H1 (cell line): ENCODE measurements around the gene NFKB1. TPM values are rescaled to one million over a fixed set of nuclear protein-coding genes. Genes with fewer than 3 reads are reported as not detected.
A peak's percentile ranks its signal among the peaks of the same experiment; 100 is the strongest.

Source experiments
- CTCF ChIA-PET: fragments of 300-600 bp; sonication (Branson Sonifier 250); formaldehyde crosslinking; loops from one replicate; lab custom pipeline; 2021; ENCODE audit not compliant: partially characterized antibody; lab: Charles Lee
- POLR2A ChIA-PET: fragments of 300-600 bp; sonication (Branson Sonifier 250); formaldehyde crosslinking; loops from one replicate; lab custom pipeline; 2021; ENCODE audit warnings: inconsistent platforms; ENCODE audit not compliant: partially characterized antibody; lab: Charles Lee
- DNase-seq, 2 experiments: peaks; one replicate each; pipeline versions ENCODE4 v3.0.0 to v3.0.0-alpha.2; 2010 to 2022; ENCODE audit warnings: low spot score in 2 of 2, low read depth in 1 of 2, mixed read lengths in 1 of 2
- FAIRE-seq: peaks from 2 replicates; lab custom pipeline; 2011; peaks lifted over from hg19 to GRCh38; lab: Jason Lieb, UNC
- H2AFZ ChIP-seq: 2 replicates; pipeline ENCODE4 v1.8.1; 2012; ENCODE audit warnings: low read length, inconsistent platforms
- H2AK5ac ChIP-seq: 2 replicates; pipeline ENCODE4 v1.6.1; 2013; ENCODE audit warnings: low read depth, low read length
- H2BK120ac ChIP-seq: replicated peaks from 2 replicates; pipeline ENCODE3; 2013; ENCODE audit warnings: low read depth, low read length, inconsistent platforms
- H2BK12ac ChIP-seq: 2 replicates; pipeline ENCODE4 v1.6.1; 2013; ENCODE audit warnings: low read depth, low read length
- H2BK15ac ChIP-seq: 2 replicates; pipeline ENCODE4 v1.6.1; 2013; ENCODE audit warnings: low read length
- H2BK20ac ChIP-seq: 2 replicates; pipeline ENCODE4 v1.6.1; 2013; ENCODE audit warnings: low read length
- H2BK5ac ChIP-seq: 2 replicates; pipeline ENCODE4 v1.6.1; 2013; ENCODE audit warnings: low read depth, low read length
- H3K14ac ChIP-seq: 2 replicates; pipeline ENCODE4 v1.6.1; 2013; ENCODE audit warnings: inconsistent platforms; ENCODE audit not compliant: insufficient read length
- H3K18ac ChIP-seq: 2 replicates; pipeline ENCODE4 v1.6.1; 2013; ENCODE audit warnings: low read length; ENCODE audit errors: extremely low read depth
- H3K23ac ChIP-seq: 2 replicates; pipeline ENCODE4 v1.6.1; 2013; ENCODE audit warnings: inconsistent platforms; ENCODE audit not compliant: insufficient read length
- H3K23me2 ChIP-seq: 2 replicates; pipeline ENCODE4 v1.6.1; 2013; ENCODE audit warnings: low read depth, low read length
- H3K27ac ChIP-seq: 2 replicates; pipeline ENCODE4 v1.6.1; 2011; ENCODE audit warnings: low read depth, low read length, inconsistent platforms
- H3K27me3 ChIP-seq, 4 experiments: replicated peaks in 1 of 4; 1 replicate in 1 of 4; 2 replicates in 3 of 4; pipeline versions ENCODE4 v1.6.1 to v1.8.1; 2011 to 2013; ENCODE audit warnings: low read length in 3 of 4, mild to moderate bottlenecking in 3 of 4, inconsistent platforms in 2 of 4, mixed read lengths in 2 of 4, moderate library complexity in 1 of 4; ENCODE audit not compliant: control insufficient read depth in 3 of 4, insufficient read depth in 3 of 4; ENCODE audit errors: extremely low read depth in 1 of 4
- H3K36me3 ChIP-seq, 4 experiments: 2 replicates each; pipeline versions ENCODE4 v1.6.1 to v1.8.1; 2011 to 2013; ENCODE audit warnings: mild to moderate bottlenecking in 4 of 4, low read length in 3 of 4, moderate library complexity in 2 of 4, control low read depth in 1 of 4, inconsistent platforms in 1 of 4; ENCODE audit not compliant: insufficient read depth in 4 of 4, control insufficient read depth in 2 of 4
- H3K4ac ChIP-seq: replicated peaks from 2 replicates; pipeline ENCODE3; 2013; ENCODE audit warnings: low read length, low read depth, mixed read lengths, inconsistent platforms; ENCODE audit not compliant: insufficient read length
- H3K4me1 ChIP-seq, 4 experiments: replicated peaks in 1 of 4; 1 replicate in 1 of 4; 2 replicates in 3 of 4; pipeline versions ENCODE4 v1.6.1 to v1.8.1; 2011 to 2013; ENCODE audit warnings: low read length in 3 of 4, inconsistent platforms in 2 of 4, mixed read lengths in 1 of 4; ENCODE audit not compliant: insufficient read depth in 4 of 4, control insufficient read depth in 3 of 4
- H3K4me2 ChIP-seq, 2 experiments: 2 replicates each; pipeline versions ENCODE4 v1.6.1 to v1.8.1; 2011 to 2013; ENCODE audit warnings: low read depth in 2 of 2, low read length in 2 of 2, control low read depth in 1 of 2, inconsistent platforms in 1 of 2, mild to moderate bottlenecking in 1 of 2; ENCODE audit not compliant: insufficient read depth in 1 of 2
- H3K4me3 ChIP-seq, 4 experiments: fragments of 200-600, 300-600 bp in 1 of 4; sonication (generic), shearing (Covaris generic), sonication (Bioruptor Twin) in 1 of 4; 2 replicates each; pipeline versions ENCODE4 v1.5.1 to v1.8.1; 2011 to 2016; ENCODE audit warnings: low read length in 4 of 4, low read depth in 3 of 4, control low read depth in 2 of 4, inconsistent platforms in 2 of 4, mild to moderate bottlenecking in 2 of 4, mixed read lengths in 1 of 4, moderate library complexity in 1 of 4; ENCODE audit not compliant: insufficient read depth in 2 of 4; ENCODE audit errors: extremely low read depth in 1 of 4
- H3K56ac ChIP-seq: replicated peaks from 2 replicates; pipeline ENCODE3; 2013; ENCODE audit warnings: low read depth, mild to moderate bottlenecking, mixed read lengths, low read length, inconsistent platforms; ENCODE audit not compliant: insufficient read length
- H3K79me1 ChIP-seq: 2 replicates; pipeline ENCODE4 v1.6.1; 2013; ENCODE audit warnings: low read depth, low read length, control low read depth
- H3K79me2 ChIP-seq, 2 experiments: 2 replicates each; pipeline versions ENCODE4 v1.6.1 to v1.8.1; 2012 to 2013; ENCODE audit warnings: low read length in 2 of 2, mild to moderate bottlenecking in 2 of 2, inconsistent platforms in 1 of 2; ENCODE audit not compliant: insufficient read depth in 2 of 2, control insufficient read depth in 1 of 2
- H3K9ac ChIP-seq, 4 experiments: replicated peaks in 1 of 4; 1 replicate in 1 of 4; 2 replicates in 3 of 4; pipeline versions ENCODE4 v1.6.1 to v1.8.1; 2011 to 2013; ENCODE audit warnings: low read depth in 3 of 4, low read length in 3 of 4, control low read depth in 2 of 4, mild to moderate bottlenecking in 2 of 4, moderate library complexity in 2 of 4, inconsistent platforms in 1 of 4; ENCODE audit errors: extremely low read depth in 1 of 4
- H3K9me3 ChIP-seq, 2 experiments: 2 replicates each; pipeline versions ENCODE4 v1.6.1 to v1.8.1; 2012 to 2013; ENCODE audit warnings: mild to moderate bottlenecking in 2 of 2, moderate library complexity in 2 of 2, control low read depth in 1 of 2, inconsistent platforms in 1 of 2, low read depth in 1 of 2, low read length in 1 of 2, mixed read lengths in 1 of 2; ENCODE audit not compliant: insufficient read depth in 2 of 2
- H4K20me1 ChIP-seq, 2 experiments: replicated peaks in 1 of 2; 2 replicates each; pipeline versions ENCODE3 to v1.8.1; 2011 to 2013; ENCODE audit warnings: inconsistent platforms in 2 of 2, low read length in 2 of 2, mild to moderate bottlenecking in 1 of 2; ENCODE audit not compliant: insufficient read depth in 2 of 2, control insufficient read depth in 1 of 2
- H4K5ac ChIP-seq: 2 replicates; pipeline ENCODE4 v1.6.1; 2013; ENCODE audit warnings: low read length, low read depth, mixed read lengths, inconsistent platforms; ENCODE audit not compliant: insufficient read length
- H4K8ac ChIP-seq: 2 replicates; pipeline ENCODE4 v1.8.0; 2013; ENCODE audit warnings: mild to moderate bottlenecking, moderate library complexity, low read length, inconsistent platforms; ENCODE audit not compliant: insufficient read depth; ENCODE audit errors: extremely low read depth
- H4K91ac ChIP-seq: replicated peaks from 2 replicates; pipeline ENCODE3; 2013; ENCODE audit warnings: low read length, mixed read lengths, inconsistent platforms; ENCODE audit not compliant: insufficient read length
- BACH1 ChIP-seq: IDR thresholded peaks from 2 replicates; pipeline ENCODE4 v1.6.1; 2012; ENCODE audit warnings: low read length, improper control_type of control experiment
- BCL11A ChIP-seq, 2 experiments: IDR thresholded peaks; one replicate each; pipeline ENCODE4 v1.6.1; 2011; ENCODE audit warnings: low read depth in 2 of 2, low read length in 2 of 2, mild to moderate bottlenecking in 2 of 2
- BRCA1 ChIP-seq: IDR thresholded peaks from 2 replicates; pipeline ENCODE4 v1.6.1; 2012; ENCODE audit warnings: low read depth, low read length, improper control_type of control experiment
- CTBP2 ChIP-seq: IDR thresholded peaks from 2 replicates; pipeline ENCODE4 v1.7.0; 2011; ENCODE audit warnings: borderline replicate concordance, mild to moderate bottlenecking, moderate library complexity, mixed read lengths, low read length; ENCODE audit not compliant: insufficient read depth, insufficient read length
- FOSL1 ChIP-seq: IDR thresholded peaks from 2 replicates; pipeline ENCODE4 v1.6.1; 2011; ENCODE audit warnings: mild to moderate bottlenecking, low read depth, low read length, moderate library complexity; ENCODE audit not compliant: insufficient read depth
- GABPA ChIP-seq: IDR thresholded peaks from 2 replicates; pipeline ENCODE4 v1.6.1; 2011; ENCODE audit warnings: mild to moderate bottlenecking, low read length, moderate library complexity, borderline replicate concordance; ENCODE audit not compliant: insufficient read depth
- JUND ChIP-seq: IDR thresholded peaks from 2 replicates; pipeline ENCODE4 v1.6.1; 2011; ENCODE audit warnings: mild to moderate bottlenecking, improper control_type of control experiment, low read length
- KDM1A ChIP-seq: fragments of 200-600, 300-600 bp; sonication (generic); IDR thresholded peaks from 2 replicates; pipeline ENCODE4 v1.7.1; 2016; ENCODE audit warnings: mild to moderate bottlenecking, low read length, borderline replicate concordance
- KDM4A ChIP-seq: IDR thresholded peaks from one replicate; pipeline ENCODE4 v1.7.1; 2012; ENCODE audit warnings: low read depth, mild to moderate bottlenecking, moderate library complexity, low read length, inconsistent platforms; ENCODE audit not compliant: severe bottlenecking
- MAFK ChIP-seq: IDR thresholded peaks from 2 replicates; pipeline ENCODE4 v1.6.1; 2012; ENCODE audit warnings: low read depth, mild to moderate bottlenecking, improper control_type of control experiment, low read length
- PHF8 ChIP-seq: fragments of 200-600 bp; sonication (generic); conservative IDR thresholded peaks from 2 replicates; pipeline ENCODE4 v1.7.1; 2012; ENCODE audit warnings: low read depth, mild to moderate bottlenecking, inconsistent platforms, low read length, moderate library complexity
- POU5F1 ChIP-seq: IDR thresholded peaks from 2 replicates; pipeline ENCODE4 v1.6.1; 2011; ENCODE audit warnings: low read depth, mild to moderate bottlenecking, low read length, moderate library complexity
- SIX5 ChIP-seq: IDR thresholded peaks from 2 replicates; pipeline ENCODE4 v1.6.1; 2011; ENCODE audit warnings: mild to moderate bottlenecking, low read depth, low read length
- WGBS, 2 experiments: shearing (Covaris generic) in 1 of 2; methylation state at CpG; one replicate each; pipeline versions ENCODE4 v1.1.6 to v1.1.7; 2013 to 2015; ENCODE audit warnings: low lambda C conversion rate in 2 of 2, mixed read lengths in 2 of 2, inconsistent platforms in 1 of 2, low coverage in 1 of 2, missing lambda C conversion rate in 1 of 2; ENCODE audit not compliant: insufficient replicate concordance in 2 of 2, insufficient coverage in 1 of 2, insufficient read length in 1 of 2; ENCODE audit errors: extremely low coverage in 1 of 2, missing lambda C conversion rate in 1 of 2; 5-methylcytosine and 5-hydroxymethylcytosine counted together
- polyA plus RNA-seq, 7 experiments: library from polyadenylated mRNA; depleted of rRNA in 3 of 7; stranded (reverse) in 5 of 7; unstranded in 2 of 7; fragments of >200 nt in 5 of 7; fragments of 200-250 nt in 2 of 7; gene quantifications; 1 replicate in 5 of 7; 2 replicates in 1 of 7; 4 replicates in 1 of 7; pipeline versions ENCODE4 v1.2.1 to v1.2.3, GENCODE V29; 2011 to 2013; ENCODE audit warnings: missing spikeins in 2 of 7, mixed read lengths in 2 of 7
- total RNA-seq: library from RNA; stranded (reverse); fragmentation: NEBNext Ultra II Directional; extraction: Animal tissue kit (Norgen Biotek cat#: 25700); gene quantifications from 2 replicates; pipeline ENCODE4 v1.2.1, GENCODE V29; 2021

Gene NFKB1
- total and polyA plus RNA-seq, 2 of the 8 experiments (the other 6 are each of a cell fraction or from before 2014, with no cell fraction given): 2.9 to 6.8 TPM

- Histone ChIP-seq H4K20me1 (no peaks in the 10 kb centered on the region), H3K27me3 (no peaks in the 10 kb centered on the region), H3K79me1 (no peaks in the 10 kb centered on the region), H2AK5ac (no peak overlapping the region), H3K79me2 (no peaks in the 10 kb centered on the region), H2AFZ (no peak overlapping the region), H3K27ac (no peak overlapping the region), H3K18ac (no peak overlapping the region), H3K36me3 (no peaks in the 10 kb centered on the region), H4K8ac (no peak overlapping the region), H4K5ac (no peak overlapping the region), H3K9ac (peak overlapping the region in 1 of 4 experiments; percentile 3; a peak in 1 of 7 replicates), H3K4me3 (no peak overlapping the region), H2BK15ac (no peak overlapping the region), H2BK12ac (no peak overlapping the region), H2BK5ac (no peak overlapping the region), H3K4me2 (no peak overlapping the region), H3K56ac (no peak overlapping the region), H2BK120ac (no peak overlapping the region), H4K91ac (no peak overlapping the region), H3K9me3 (no peaks in the 10 kb centered on the region), H3K23ac (no peak overlapping the region), H3K23me2 (no peaks in the 10 kb centered on the region), H3K4ac (no peak overlapping the region), H2BK20ac (no peak overlapping the region), H3K4me1 (no peaks in the 10 kb centered on the region), H3K14ac (no peak overlapping the region)
- CTCF ChIA-PET: interaction anchor here (1.0 to 4.3 kb wide), 7 partner anchors 9 to 94 kb away, joined by 3 to 22 read pairs (median 5); no protein-coding TSS in a partner anchor
- no peak for DNase-seq
- 89% methylated on average over 12 of the region's 12 CpGs; no CpG with 5 or more reads in 1 of the 2 experiments for WGBS, 2 experiments
- POLR2A ChIA-PET: no interaction called here
- peak; percentile 39 for FAIRE-seq
- TF ChIP-seq BCL11A (IDR thresholded peaks at IDR 0.05; ENCODE audit: low read depth in 2 of 2, low read length in 2 of 2) (no peak), CTBP2 (no peak), KDM4A (no peak), GABPA (no peak), FOSL1 (no peak), BACH1 (no peak), SIX5 (no peak), KDM1A (no peak), PHF8 (no peak), JUND (no peak), BRCA1 (no peak), POU5F1 (no peak), MAFK (no peak)
Observed at GRCh38 chr4:102543030-102543928, 42.1 kb downstream of the NFKB1 start.
